IMR-90 (cell line): ENCODE data around the gene KBTBD12. TPM values are rescaled to one million over a fixed set of nuclear protein-coding genes. Genes with fewer than 3 reads are reported as not detected.

Experiments
- ATAC-seq: fragments of 200-7000 bp; cut with Tn5 transposase; 2 replicates; pipeline ENCODE4 v1.9.1; 2020; ENCODE audit warnings: low read depth, mild to moderate bottlenecking, moderate library complexity
- BruUV-seq: library from RNA; stranded (reverse); fragments of 400-500 nt; replicated peaks from 2 replicates; lab custom pipeline; 2021; lab: Mats Ljungman, UMichigan
- CTCF ChIA-PET: fragments of 300-600 bp; formaldehyde crosslinking; extraction: SDS; loops from one replicate; lab custom pipeline; 2021; ENCODE audit warnings: antibody characterized with exemption; lab: Yijun Ruan, JAX
- POLR2A ChIA-PET: fragments of 300-600 bp; sonication (Branson Sonifier 250); formaldehyde crosslinking; loops from one replicate; lab custom pipeline; 2022; ENCODE audit warnings: antibody characterized with exemption; ENCODE audit not compliant: unreplicated experiment; lab: Charles Lee
- DNase-seq: peaks from one replicate; pipeline ENCODE4 v3.0.0; 2013
- H2AFZ ChIP-seq: replicated peaks from 2 replicates; pipeline ENCODE3; 2013; ENCODE audit warnings: low read length, mild to moderate bottlenecking; ENCODE audit not compliant: poor library complexity
- H2AK5ac ChIP-seq: 2 replicates; pipeline ENCODE4 v1.6.1; 2013; ENCODE audit warnings: low read depth, low read length, inconsistent platforms
- H2AK9ac ChIP-seq: replicated peaks from 2 replicates; pipeline ENCODE3; 2013; ENCODE audit warnings: mild to moderate bottlenecking, low read depth, low read length, moderate library complexity; ENCODE audit not compliant: poor library complexity
- H2BK120ac ChIP-seq: 2 replicates; pipeline ENCODE4 v1.6.1; 2013; ENCODE audit warnings: low read depth, low read length, inconsistent platforms
- H2BK15ac ChIP-seq: 3 replicates; pipeline ENCODE4 v1.6.1; 2013; ENCODE audit warnings: low read depth, low read length, inconsistent platforms
- H2BK20ac ChIP-seq: 2 replicates; pipeline ENCODE4 v1.6.1; 2013; ENCODE audit warnings: low read depth, mild to moderate bottlenecking, inconsistent platforms, low read length, moderate library complexity
- H2BK5ac ChIP-seq: 2 replicates; pipeline ENCODE4 v1.6.1; 2013; ENCODE audit warnings: mild to moderate bottlenecking, low read depth, low read length, inconsistent platforms; ENCODE audit not compliant: poor library complexity, severe bottlenecking
- H3K14ac ChIP-seq: replicated peaks from 2 replicates; pipeline ENCODE4 v1.6.1; 2013; ENCODE audit warnings: low read depth, low read length, inconsistent platforms
- H3K18ac ChIP-seq: 2 replicates; pipeline ENCODE4 v1.6.1; 2013; ENCODE audit warnings: low read depth, low read length, control low read depth
- H3K23ac ChIP-seq: 2 replicates; pipeline ENCODE4 v1.6.1; 2013; ENCODE audit warnings: low read depth, low read length, inconsistent platforms
- H3K27ac ChIP-seq: 2 replicates; pipeline ENCODE4 v1.5.1; 2013; ENCODE audit warnings: mild to moderate bottlenecking, control low read depth, low read length; ENCODE audit not compliant: insufficient read depth
- H3K27me3 ChIP-seq: 2 replicates; pipeline ENCODE4 v1.6.1; 2013; ENCODE audit warnings: low read length; ENCODE audit not compliant: control insufficient read depth, insufficient read depth
- H3K36me3 ChIP-seq: 2 replicates; pipeline ENCODE4 v1.6.1; 2013; ENCODE audit warnings: low read length, mixed read lengths; ENCODE audit not compliant: control insufficient read depth, insufficient read depth
- H3K4ac ChIP-seq: 2 replicates; pipeline ENCODE4 v1.6.1; 2013; ENCODE audit warnings: low read depth, low read length, inconsistent platforms
- H3K4me1 ChIP-seq: 2 replicates; pipeline ENCODE4 v1.6.1; 2013; ENCODE audit warnings: low read length, mixed read lengths; ENCODE audit not compliant: control insufficient read depth, insufficient read depth
- H3K4me2 ChIP-seq: 2 replicates; pipeline ENCODE4 v1.6.1; 2013; ENCODE audit warnings: low read depth, mild to moderate bottlenecking, control low read depth, low read length, moderate library complexity
- H3K4me3 ChIP-seq: 2 replicates; pipeline ENCODE4 v1.5.1; 2013; ENCODE audit warnings: low read depth, mild to moderate bottlenecking, control low read depth, low read length, moderate library complexity; ENCODE audit not compliant: insufficient read depth
- H3K56ac ChIP-seq: 2 replicates; pipeline ENCODE4 v1.6.1; 2013; ENCODE audit warnings: low read length, inconsistent platforms; ENCODE audit not compliant: insufficient read depth; ENCODE audit errors: extremely low read depth
- H3K79me1 ChIP-seq, 2 experiments: 2 replicates each; pipeline ENCODE4 v1.6.1; 2013; ENCODE audit warnings: low read length in 2 of 2, inconsistent platforms in 1 of 2, low read depth in 1 of 2
- H3K9ac ChIP-seq: 2 replicates; pipeline ENCODE4 v1.6.1; 2013; ENCODE audit warnings: low read depth, low read length, control low read depth
- H3K9me1 ChIP-seq: 2 replicates; pipeline ENCODE4 v1.6.1; 2013; ENCODE audit warnings: low read length, inconsistent platforms; ENCODE audit not compliant: insufficient read depth
- H3K9me3 ChIP-seq: 2 replicates; pipeline ENCODE4 v1.6.1; 2013; ENCODE audit warnings: low read length; ENCODE audit not compliant: control insufficient read depth, insufficient read depth
- H4K20me1 ChIP-seq: 2 replicates; pipeline ENCODE4 v1.6.1; 2013; ENCODE audit warnings: low read length, inconsistent platforms; ENCODE audit not compliant: insufficient read depth
- H4K5ac ChIP-seq: 2 replicates; pipeline ENCODE4 v1.6.1; 2013; ENCODE audit warnings: mild to moderate bottlenecking, low read depth, low read length, control low read depth
- H4K8ac ChIP-seq, 2 experiments: 2 replicates each; pipeline ENCODE4 v1.6.1; 2013; ENCODE audit warnings: low read depth in 2 of 2, low read length in 2 of 2, control low read depth in 1 of 2, inconsistent platforms in 1 of 2
- H4K91ac ChIP-seq: 2 replicates; pipeline ENCODE4 v1.6.1; 2013; ENCODE audit warnings: low read depth, low read length, inconsistent platforms; ENCODE audit not compliant: insufficient read depth
- CEBPB ChIP-seq: IDR thresholded peaks from 2 replicates; pipeline ENCODE4 v1.6.1; 2012; ENCODE audit warnings: low read depth, low read length, improper control_type of control experiment
- CHD1 ChIP-seq: IDR thresholded peaks from 2 replicates; pipeline ENCODE4 v1.6.1; 2012; ENCODE audit warnings: low read depth, low read length, improper control_type of control experiment
- FOS ChIP-seq: fragments of 150-350 bp; IDR thresholded peaks from 2 replicates; pipeline ENCODE4 v1.6.1; 2016; ENCODE audit warnings: low read depth, low read length
- MAZ ChIP-seq: IDR thresholded peaks from 2 replicates; pipeline ENCODE4 v1.6.1; 2012; ENCODE audit warnings: low read depth, mild to moderate bottlenecking, low read length, improper control_type of control experiment, moderate library complexity, borderline replicate concordance
- MXI1 ChIP-seq: IDR thresholded peaks from 2 replicates; pipeline ENCODE4 v1.6.1; 2012; ENCODE audit warnings: low read depth, mild to moderate bottlenecking, low read length, moderate library complexity, borderline replicate concordance
- NFE2L2 ChIP-seq: fragments of 150-350 bp; IDR thresholded peaks from 2 replicates; pipeline ENCODE4 v1.6.1; 2016; ENCODE audit warnings: low read depth, mild to moderate bottlenecking, low read length
- POLR2A ChIP-seq: IDR thresholded peaks from 2 replicates; pipeline ENCODE4 v1.6.1; 2012; ENCODE audit warnings: mild to moderate bottlenecking, low read depth, low read length
- RCOR1 ChIP-seq: IDR thresholded peaks from 2 replicates; pipeline ENCODE4 v1.6.1; 2012; ENCODE audit warnings: mild to moderate bottlenecking, low read length, improper control_type of control experiment; ENCODE audit not compliant: insufficient replicate concordance
- RFX5 ChIP-seq: IDR thresholded peaks from 2 replicates; pipeline ENCODE4 v1.8.0; 2012; ENCODE audit warnings: low read depth, mild to moderate bottlenecking, low read length, moderate library complexity
- SMC3 ChIP-seq: fragments of 150-350 bp; IDR thresholded peaks from 2 replicates; pipeline ENCODE4 v1.6.1; 2016; ENCODE audit warnings: low read depth, mild to moderate bottlenecking, antibody characterized with exemption, low read length, moderate library complexity
- WGBS, 2 experiments: methylation state at CpG; one replicate each; pipeline versions ENCODE4 v1.1.5 to v1.1.7; 2013; ENCODE audit warnings: missing lambda C conversion rate in 2 of 2; ENCODE audit not compliant: insufficient read length in 1 of 2; ENCODE audit errors: extremely low coverage in 2 of 2; 5-methylcytosine and 5-hydroxymethylcytosine counted together
- dilution Hi-C: fragments of 300-500 bp; cut with HindIII; formaldehyde crosslinking; loops from one replicate; pipeline ENCODE4 v1.14.3; 2018; ENCODE audit warnings: low sequenced_read_pairs; ENCODE audit not compliant: unreplicated experiment
- in situ Hi-C: fragments of 300-500 bp; cut with MboI; formaldehyde crosslinking; loops from 3 replicates; pipeline ENCODE4 v1.14.3; 2019; ENCODE audit warnings: low sequenced_read_pairs, inconsistent platforms, mixed read lengths
- intact Hi-C: fragments of 100-400 bp; cut with micrococcal nuclease; formaldehyde crosslinking; loops from 2 replicates; pipeline ENCODE4 v1.10.0; 2022
- polyA plus RNA-seq, 3 experiments: library from polyadenylated mRNA; depleted of rRNA; stranded (reverse); fragments of >200 nt; gene quantifications; 2 replicates each; pipeline ENCODE4 v1.2.3, GENCODE V29; 2012; ENCODE audit warnings: low replicate concordance in 1 of 3
- total RNA-seq: library from RNA; depleted of rRNA; stranded (reverse); fragments of >200 nt; gene quantifications from 2 replicates; pipeline ENCODE4 v1.2.3, GENCODE V29; 2012

The KBTBD12 gene
- total and polyA plus RNA-seq, 2 of the 4 experiments (the other 2 are of a cell fraction) = not detected

GRCh38 chr3:127933396-127933795, 18.4 kb downstream of the KBTBD12 start:
- H3K27ac ChIP-seq = no peak overlapping the region
- H2BK20ac ChIP-seq = no peak overlapping the region
- no peak for DNase-seq
- intact Hi-C loops (no loop called here), dilution Hi-C loops (no loop called here), in situ Hi-C loops (no loop called here)
- no peak overlapping the region for H3K18ac ChIP-seq
- H3K9me1 ChIP-seq = no peaks in the 10 kb centered on the region
- no peak overlapping the region for H3K9ac ChIP-seq
- H4K20me1 ChIP-seq = no peaks in the 10 kb centered on the region
- no TSS peak for BruUV-seq
- H3K36me3 ChIP-seq = no peaks in the 10 kb centered on the region
- H3K4me3 ChIP-seq = no peak overlapping the region
- no peak overlapping the region for H2AFZ ChIP-seq
- no peak overlapping the region for H3K4ac ChIP-seq
- H2AK5ac ChIP-seq = no peak overlapping the region
- H3K23ac ChIP-seq = no peak overlapping the region
- no peak overlapping the region for H4K91ac ChIP-seq
- H3K56ac ChIP-seq = no peak overlapping the region
- no peaks in the 10 kb centered on the region for H3K9me3 ChIP-seq
- TF ChIP-seq CEBPB = no peak
- TF ChIP-seq FOS = no peak
- no peak for TF ChIP-seq MXI1
- TF ChIP-seq RFX5 = no peak
- TF ChIP-seq POLR2A = no peak
- TF ChIP-seq SMC3 = no peak
- TF ChIP-seq CHD1 = no peak
- TF ChIP-seq NFE2L2 = no peak
- TF ChIP-seq MAZ = no peak
- no peak for TF ChIP-seq RCOR1
- no peak overlapping the region for H3K14ac ChIP-seq
- no peaks in the 10 kb centered on the region for H3K4me1 ChIP-seq
- CTCF ChIA-PET = no interaction called here
- H2BK5ac ChIP-seq = no peak overlapping the region
- WGBS, 2 experiments = no CpG with 5 or more reads among the region's 1 CpG
- H3K4me2 ChIP-seq = no peak overlapping the region
- no peak overlapping the region for H2AK9ac ChIP-seq
- no peaks in the 10 kb centered on the region for H3K79me1 ChIP-seq
- H2BK120ac ChIP-seq = no peak overlapping the region
- no peak overlapping the region for H2BK15ac ChIP-seq
- no peak overlapping the region for H4K5ac ChIP-seq
- no peak for ATAC-seq
- no peak overlapping the region for H4K8ac ChIP-seq
- peaks cover 13% of the 10 kb centered on the region for H3K27me3 ChIP-seq
- POLR2A ChIA-PET = interaction anchor here (0.5 kb wide), 1 partner anchor 17 kb away, joined by 4 read pairs; no protein-coding TSS in a partner anchor
